NCI-H2196 (cell line): ENCODE results near the gene NPTX2.
"Not testable (repeated sequence)": the region's sequence is repeated elsewhere in the genome, so short reads cannot be mapped to it uniquely, and the experiment has no call there.

Source experiments
- DNase-seq: peaks from one replicate; lab custom pipeline; 2025; ENCODE audit not compliant: unreplicated experiment; lab: John Stamatoyannopoulos, UW

NPTX2 gene, protein sequence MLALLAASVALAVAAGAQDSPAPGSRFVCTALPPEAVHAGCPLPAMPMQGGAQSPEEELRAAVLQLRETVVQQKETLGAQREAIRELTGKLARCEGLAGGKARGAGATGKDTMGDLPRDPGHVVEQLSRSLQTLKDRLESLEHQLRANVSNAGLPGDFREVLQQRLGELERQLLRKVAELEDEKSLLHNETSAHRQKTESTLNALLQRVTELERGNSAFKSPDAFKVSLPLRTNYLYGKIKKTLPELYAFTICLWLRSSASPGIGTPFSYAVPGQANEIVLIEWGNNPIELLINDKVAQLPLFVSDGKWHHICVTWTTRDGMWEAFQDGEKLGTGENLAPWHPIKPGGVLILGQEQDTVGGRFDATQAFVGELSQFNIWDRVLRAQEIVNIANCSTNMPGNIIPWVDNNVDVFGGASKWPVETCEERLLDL

DNA sequence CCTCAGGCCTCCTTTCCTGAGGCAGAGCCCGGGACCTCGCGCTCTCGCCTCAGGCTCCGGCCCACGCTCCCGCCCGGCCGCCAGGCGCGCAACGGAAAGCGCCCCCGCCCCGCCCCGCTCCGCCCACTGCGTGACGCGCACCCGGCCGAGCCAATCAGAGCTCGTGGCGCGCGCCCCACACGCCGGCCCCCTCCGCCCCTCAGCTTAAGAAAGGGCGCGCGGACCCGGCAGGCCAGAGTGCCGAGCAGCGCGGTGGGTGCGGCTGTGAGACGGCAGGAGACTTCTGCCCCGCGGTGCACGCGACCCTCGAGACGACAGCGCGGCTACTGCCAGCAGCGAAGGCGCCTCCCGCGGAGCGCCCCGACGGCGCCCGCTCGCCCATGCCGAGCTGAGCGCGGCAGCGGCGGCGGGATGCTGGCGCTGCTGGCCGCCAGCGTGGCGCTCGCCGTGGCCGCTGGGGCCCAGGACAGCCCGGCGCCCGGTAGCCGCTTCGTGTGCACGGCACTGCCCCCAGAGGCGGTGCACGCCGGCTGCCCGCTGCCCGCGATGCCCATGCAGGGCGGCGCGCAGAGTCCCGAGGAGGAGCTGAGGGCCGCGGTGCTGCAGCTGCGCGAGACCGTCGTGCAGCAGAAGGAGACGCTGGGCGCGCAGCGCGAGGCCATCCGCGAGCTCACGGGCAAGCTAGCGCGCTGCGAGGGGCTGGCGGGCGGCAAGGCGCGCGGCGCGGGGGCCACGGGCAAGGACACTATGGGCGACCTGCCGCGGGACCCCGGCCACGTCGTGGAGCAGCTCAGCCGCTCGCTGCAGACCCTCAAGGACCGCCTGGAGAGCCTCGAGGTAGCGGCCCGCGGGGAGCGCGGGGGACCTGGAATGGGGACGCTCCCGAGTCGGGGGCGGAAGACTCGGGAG, at the start of gene NPTX2:
Gene NPTX2, plus strand, starts transcription at position 235 of the 909 bp plus-strand sequence. Its CDS starts 177 bp downstream, at position 412.
- no peak for DNase-seq

DNA sequence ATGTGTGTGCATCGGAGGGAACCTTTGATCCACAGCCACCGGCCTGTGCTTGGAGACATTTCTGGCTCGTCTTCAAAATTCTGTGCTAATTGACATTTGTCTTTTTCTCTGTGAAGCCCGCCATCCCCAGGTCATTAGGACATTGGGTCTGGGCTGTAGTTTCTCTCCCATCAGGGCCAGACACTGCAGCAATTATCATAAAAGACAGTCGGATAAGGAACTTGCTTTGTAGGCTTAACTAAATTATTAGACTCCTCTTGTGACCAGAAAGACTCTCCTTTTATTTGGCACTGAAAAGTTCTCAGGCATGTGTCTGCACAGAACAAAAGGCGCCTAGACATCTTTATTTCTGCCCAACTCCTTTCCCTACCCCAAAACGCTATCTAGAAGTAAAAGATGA, 49.1 kb upstream of the NPTX2 start:
- DNase-seq: no peak

DNA sequence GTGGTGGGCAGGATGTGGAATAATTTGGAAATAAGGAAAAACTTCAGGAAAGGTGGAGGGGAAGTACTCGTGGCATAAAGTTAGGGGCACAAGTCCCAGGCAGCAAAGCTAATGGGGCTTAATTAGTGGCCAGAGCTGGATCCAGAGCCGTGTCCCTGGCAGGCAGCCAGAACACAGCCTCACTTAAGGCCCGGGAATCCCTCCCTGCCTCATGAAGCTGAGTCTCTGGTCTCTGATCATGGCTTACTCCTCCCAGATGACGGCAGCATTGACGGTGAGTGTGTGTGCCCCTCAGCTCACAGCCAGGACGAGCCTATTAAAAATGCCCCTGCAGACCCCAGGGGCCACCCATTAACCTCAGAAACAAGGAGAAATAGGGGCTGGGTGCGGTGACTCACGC, 48.2 kb upstream of the NPTX2 start:
- DNase-seq: no peak

DNA sequence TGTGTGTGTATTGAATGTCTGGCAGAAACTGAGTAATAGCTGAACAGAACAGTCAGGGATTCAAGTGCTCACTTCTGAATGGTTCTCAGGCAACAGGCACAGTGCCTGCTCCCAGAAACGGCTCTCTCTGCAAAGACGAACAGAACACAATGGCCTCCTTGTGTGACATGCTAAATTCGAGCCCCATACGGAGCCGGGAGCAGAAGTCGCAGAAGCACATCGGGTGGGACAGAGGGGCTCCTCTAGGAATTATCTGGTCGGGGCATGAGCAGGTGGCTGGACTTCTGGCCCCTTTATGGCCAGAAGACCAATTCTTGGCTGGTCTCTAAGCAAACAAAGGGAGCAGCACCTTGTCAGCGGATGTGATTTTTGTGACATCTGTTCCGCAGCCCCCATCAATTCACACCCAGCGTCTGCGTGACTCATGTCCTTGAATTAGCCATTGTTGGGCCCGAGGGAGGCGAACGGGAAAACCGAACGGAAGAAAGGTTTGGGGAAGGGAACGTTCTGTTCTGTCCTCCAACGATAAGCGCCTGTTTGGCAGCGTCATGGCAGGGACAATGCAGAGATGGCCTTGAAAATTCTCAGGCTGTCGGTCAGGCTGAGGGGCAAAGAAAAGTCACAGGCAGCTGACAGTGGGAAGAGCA, 47.3 kb upstream of the NPTX2 start:
- no peak for DNase-seq

DNA sequence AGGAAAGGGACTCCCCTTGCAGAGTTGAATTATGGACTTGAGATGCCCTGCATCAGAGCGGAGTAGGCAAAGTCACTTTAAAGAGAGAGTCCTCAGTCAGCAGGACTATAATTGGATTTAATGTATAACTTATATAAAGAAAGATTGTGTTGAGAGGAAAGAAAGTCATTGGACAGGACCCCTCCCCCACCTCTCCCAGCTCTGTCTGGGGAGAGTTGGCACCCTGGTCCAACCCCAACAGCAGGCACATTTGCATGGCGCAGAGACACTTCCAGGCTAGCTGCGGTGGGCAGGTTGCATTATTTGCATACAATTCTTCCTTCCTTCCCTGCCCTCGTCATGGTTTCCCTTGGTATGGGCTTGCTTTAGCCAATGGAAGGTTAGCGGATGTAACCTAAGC, 46.1 kb upstream of the NPTX2 start:
- no peak for DNase-seq

DNA sequence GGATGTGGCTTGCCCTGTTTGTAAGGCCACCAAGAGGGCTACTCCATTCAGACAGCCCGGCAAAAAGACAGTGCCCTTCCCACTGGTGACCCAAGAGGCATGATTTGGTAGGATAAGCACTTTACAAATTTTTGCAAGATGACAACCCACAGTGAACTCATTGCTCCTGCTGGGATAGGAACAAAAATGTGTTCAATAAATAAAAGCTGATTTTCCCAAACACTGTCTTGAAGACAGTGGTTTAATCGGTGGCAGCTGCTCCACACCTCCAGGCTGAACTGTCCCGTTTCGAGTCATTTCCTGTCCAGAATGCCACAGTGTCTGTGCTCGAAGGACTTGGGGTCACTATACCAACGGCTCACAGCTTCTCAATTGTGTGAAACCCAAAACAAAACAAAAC, 45.1 kb upstream of the NPTX2 start:
- no peak for DNase-seq

DNA sequence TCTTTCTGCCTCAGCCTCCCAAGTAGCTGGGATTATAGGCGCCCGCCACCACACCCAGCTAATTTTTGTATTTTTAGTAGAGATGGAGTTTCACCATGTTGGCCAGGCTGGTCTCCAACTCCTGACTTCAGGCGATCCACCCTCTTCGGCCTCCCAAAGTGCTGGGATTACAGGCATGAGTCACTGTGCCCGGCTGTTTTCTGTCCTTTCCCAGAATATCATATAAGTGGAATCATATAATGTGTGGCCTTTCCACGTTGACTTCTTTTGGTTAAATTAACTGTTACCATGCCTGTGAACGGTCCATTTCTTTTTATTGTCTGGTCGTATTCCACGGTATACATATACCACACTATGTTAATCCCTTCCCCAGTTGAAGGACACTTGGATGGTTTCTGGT, 44.4 kb upstream of the NPTX2 start:
- DNase-seq: not testable (repeated sequence)

DNA sequence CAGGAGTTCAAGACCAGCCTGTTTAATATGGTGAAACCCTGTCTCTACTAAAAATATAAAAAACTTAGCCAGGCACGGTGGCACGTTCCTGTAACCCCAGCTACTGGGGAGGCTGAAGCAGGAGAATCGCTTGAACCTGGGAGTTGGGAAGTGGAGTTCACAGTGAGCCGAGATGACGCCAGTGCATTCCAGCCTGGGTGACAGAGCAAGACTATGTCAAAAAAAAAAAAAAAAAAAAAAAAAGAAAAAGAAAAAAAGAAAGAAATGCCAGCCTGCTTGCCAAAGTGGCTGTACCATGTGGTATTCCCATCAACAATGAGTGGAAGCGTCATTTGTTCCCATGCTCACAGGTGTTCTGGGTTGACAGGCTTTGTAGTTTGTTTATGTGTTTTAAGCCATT, 43.3 kb upstream of the NPTX2 start:
- no peak for DNase-seq

DNA sequence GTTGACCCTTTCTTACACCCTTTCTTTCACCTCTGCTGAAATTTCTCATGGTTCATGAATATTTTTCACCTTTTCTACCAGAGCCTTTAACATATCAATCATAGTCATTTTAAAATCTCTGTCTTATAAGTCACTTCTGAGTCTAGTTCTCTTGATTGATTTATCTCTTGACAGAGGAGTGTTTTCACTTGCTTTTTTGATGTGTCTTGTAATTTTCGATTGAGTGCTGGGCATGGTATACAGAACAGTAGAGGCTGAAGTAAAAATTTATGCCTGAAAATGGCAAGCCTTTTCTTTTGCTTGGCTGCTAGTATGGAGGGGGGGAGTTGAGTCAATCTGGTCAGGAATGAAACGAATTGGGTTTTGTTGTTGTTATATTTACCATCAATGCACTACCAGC, 41.2 kb upstream of the NPTX2 start:
- no peak for DNase-seq

DNA sequence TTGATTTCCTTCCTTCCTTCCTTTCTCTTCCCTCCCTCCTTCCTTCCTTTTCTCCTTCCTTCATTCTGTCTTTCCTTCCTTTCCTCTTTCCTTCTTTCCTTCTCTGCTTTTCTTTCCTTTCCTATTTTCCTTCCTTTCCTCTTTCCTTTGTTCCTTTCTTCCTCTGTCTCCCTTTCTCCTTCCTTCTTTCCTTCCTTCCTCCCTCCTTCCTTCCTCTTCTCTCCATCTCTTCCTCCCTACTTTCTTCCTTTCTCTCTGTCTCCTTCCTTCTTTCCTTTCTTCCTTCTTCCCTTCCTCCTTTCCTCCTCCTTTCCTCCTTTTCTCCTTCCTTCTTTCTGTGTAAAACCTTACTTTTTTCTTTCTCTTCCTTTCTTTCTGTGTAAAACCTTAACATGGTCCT, 32.3 kb upstream of the NPTX2 start:
- no peak for DNase-seq

DNA sequence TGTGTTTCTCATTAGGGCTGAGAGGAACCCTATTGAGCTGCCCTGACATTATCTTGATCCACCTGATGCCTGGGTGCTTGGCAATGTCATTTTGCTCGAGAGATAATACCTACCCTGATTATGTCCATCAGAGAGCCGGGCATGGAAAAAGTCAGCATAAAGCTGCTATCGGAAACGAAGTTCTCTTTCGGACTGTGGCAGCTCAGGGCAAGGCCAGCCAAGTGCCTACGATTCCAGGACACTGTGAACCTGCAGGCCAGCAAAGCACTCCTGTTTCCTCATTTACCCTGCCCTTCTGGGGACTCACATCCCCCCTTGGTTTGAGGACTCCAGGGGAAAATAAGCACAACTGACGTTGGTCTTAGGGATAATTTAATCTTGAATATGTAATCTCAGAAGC, 25.2 kb upstream of the NPTX2 start:
- DNase-seq: no peak

DNA sequence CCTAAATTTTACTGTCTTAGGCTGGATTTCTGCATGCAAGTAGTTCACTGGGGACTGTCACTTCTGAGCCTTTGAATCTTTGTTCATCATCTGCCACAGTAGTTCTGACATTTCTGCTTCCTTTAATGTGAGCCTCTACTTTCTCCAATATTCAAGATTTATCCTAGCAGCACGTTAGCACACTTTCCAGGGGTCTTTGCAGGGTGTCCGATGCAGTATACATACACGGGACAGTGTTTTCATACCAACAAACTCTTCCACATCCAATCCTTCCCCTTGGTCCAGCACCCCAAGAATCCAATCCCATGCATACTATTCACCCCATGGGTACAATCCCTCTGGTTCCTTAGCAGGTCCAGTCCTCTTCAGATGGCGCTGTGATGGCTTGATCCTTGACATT, 22.7 kb upstream of the NPTX2 start:
- no peak for DNase-seq

DNA sequence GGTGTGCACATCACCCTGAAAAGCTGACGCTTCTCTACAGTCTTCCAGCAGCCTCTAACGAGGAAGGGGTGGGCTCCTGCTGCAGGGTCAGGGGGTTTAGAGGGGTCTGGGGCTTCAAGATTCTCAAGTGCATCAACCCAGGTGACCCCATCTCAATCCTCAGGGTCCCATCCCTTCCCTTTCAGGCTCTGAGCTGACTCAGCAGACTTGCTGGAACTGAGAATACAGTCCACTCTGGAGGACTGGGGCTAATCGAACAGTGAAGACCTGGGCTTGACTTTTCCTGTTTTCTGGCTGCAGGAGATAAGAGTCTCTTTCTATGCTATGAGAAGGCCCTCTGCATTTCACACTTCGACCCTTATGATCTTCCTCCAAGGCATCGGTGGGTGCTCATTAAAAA, 22.3 kb upstream of the NPTX2 start:
- DNase-seq: no peak

DNA sequence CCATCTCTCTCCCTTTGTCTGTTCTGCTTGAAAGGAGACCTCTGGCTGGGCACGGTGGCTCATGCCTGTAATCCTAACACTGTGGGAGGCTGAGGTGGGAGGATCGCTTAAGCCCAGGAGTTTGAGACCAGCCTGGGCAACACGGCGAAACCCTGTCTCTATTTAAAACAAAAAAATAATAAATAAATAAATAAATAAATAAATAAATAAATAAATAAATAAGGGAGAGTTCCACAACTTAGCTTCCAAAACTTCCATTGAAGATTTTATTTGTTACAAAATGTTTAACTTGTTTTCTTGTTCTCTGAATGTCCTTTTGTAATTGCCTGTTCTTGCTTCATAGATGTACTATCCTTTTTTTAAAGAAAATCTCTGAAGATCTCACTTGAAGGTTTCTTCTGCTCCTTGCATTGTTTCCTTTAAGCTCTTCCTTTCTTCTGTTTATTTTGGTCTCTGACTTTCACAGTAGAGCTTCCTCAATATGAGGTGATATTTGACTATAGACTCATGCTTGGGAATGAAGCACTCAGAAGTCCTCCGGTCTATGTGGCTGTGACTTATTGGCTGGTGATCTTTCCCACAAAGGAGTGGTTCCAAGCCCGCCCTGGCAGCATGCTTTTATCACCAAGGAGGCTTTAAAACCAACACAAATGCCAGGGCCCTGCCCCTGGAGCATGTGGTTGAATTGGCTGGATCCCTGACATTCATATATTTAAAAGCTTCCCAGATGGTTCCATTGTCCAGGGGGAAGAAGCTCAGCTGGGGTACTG, 18.1 kb upstream of the NPTX2 start:
- DNase-seq: no peak

DNA sequence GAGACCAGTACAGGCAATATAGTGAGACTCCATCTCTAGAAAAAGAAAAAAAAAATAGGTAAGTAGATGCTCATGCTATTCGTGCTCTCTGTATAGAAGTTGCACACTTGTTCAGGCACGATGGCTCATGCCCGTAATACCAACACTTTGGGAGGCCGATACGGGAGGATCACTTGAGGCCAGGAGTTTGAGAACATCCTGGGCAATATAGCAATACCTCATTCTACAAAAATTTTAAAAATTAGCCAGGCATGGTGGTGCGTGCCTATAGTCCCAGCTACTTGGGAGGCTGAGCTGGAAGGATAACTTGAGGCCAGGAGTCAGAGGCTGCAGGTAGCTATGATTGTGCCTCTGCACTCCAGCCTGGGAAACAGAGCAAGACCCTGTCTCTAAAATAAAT, 17.2 kb upstream of the NPTX2 start:
- no peak for DNase-seq

DNA sequence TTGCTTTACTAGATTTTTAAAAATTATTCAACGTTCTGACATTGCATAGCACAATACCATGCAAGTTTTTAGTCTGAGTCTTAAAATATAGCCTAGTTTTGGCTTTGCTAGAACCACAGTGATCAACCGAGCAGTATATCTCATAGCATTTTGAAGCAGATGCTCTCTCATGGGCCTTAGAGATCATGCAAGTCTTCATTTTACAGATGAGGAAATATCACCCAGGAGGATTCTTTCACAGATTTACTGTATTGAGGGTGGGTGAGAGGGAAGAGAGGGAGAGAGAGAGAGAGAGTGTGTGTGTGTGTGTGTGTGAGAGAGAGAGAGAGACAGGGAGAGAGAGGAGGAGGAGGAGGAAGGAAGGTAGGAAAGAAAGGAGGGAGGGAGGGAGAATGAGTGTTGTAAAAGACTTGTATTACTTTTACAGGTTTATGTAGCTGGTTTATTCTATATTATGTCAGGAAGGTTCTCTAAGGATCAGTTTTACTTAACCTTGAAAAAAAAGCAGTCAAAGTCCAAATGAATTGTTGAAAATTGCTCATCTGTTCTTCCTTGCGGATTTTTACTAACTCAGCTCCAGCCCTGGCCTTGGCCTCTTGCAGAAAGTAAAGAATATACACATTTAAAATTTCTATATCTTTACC, 14.2 kb upstream of the NPTX2 start:
- DNase-seq: no peak

DNA sequence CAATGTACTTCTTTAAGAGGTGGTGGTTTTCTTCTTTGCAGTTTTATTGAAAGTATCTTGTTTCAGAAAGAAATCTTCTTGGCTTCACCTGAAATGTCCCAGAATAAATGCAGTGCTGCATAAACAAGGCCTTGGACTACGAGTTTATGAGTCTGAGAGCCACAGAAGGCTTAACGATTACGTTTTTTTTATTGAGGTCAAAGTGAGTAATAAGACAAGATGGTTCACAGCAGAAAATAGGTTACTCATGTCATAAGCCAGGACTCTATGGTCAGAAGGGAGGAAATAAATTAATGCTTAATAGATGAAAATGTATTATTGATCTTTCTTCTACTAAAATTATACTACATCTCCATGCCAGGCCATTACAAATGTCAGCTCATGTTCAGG, 13.7 kb upstream of the NPTX2 start:
- no peak for DNase-seq

DNA sequence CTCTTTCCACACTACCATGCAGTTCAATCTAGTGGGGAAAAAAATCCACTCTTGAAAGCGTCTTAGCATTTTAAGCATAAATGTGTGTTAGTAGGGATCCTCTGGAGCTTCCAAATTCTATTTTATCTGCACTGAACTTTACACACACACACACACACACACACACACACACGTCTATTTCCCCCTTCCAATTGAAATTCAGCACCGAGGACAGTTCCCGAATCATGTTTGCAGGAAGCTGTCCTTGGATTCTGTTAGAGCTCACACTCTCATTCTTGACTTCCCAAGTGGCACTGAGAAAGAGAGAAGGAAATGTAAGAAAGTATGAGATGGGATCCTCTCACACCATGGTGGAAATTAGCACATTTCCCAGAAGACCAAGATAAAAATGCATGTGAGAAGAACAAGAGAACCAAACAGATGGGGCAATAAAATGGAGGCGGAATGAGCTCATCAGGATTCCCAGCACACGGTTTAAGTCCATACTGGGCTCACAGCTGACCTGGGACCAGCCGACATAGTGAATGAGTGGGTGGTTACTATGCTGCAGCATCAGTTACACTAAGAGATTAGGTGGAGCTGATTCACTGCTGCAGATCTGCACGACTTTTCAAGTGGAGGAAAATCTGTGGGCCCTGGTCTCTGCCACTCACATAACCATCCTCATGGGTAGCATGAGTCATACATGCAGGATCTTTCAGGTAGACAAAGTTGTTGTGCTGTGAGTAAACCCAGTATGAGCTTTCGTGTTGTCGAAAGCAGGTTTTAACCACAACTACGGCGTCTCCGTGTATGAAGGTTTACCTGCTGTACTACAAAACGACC, 3.3 kb upstream of the NPTX2 start:
- no peak for DNase-seq

DNA sequence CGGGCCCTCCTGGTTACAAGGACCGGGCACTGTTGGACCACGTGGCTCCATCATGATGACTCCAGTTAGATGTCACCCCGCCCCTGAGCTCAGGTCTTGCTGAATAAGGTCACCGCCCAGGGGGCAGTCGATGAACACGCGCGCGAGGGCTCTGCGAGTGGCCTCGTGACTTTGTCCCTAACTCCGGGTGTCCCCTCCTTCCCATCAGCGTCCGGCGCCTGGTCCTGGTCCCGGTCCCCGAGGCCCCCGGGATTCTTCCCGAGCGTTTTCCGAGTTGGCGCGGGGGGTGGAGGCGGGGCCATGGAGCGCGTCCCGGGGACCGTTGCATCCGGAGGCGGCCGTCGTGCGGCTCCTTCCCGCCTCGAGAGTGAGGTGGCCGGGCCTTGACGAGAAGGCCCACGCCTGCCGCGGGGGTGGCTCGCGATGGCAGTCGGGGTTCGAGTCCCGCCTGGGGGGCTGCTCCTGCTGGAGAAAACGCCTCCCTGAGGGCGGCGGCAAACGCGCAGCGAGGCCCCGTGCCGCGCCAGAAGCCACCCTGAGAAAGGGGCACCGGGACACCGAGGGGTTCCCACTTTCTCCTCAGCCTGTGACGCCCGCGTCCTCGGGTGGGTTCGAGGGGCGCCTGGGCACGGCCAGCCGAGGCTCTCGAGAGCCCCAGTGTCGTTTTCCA, 569 bp upstream of the NPTX2 start:
- no peak for DNase-seq
